Measurements from ENCODE around the gene MRPL51. TPM values are rescaled to one million over a fixed set of nuclear protein-coding genes. Genes with fewer than 3 reads are reported as not detected.

MRPL51 gene
- total RNA-seq, 1 donor from 2014 or later: 213 TPM

DNA sequence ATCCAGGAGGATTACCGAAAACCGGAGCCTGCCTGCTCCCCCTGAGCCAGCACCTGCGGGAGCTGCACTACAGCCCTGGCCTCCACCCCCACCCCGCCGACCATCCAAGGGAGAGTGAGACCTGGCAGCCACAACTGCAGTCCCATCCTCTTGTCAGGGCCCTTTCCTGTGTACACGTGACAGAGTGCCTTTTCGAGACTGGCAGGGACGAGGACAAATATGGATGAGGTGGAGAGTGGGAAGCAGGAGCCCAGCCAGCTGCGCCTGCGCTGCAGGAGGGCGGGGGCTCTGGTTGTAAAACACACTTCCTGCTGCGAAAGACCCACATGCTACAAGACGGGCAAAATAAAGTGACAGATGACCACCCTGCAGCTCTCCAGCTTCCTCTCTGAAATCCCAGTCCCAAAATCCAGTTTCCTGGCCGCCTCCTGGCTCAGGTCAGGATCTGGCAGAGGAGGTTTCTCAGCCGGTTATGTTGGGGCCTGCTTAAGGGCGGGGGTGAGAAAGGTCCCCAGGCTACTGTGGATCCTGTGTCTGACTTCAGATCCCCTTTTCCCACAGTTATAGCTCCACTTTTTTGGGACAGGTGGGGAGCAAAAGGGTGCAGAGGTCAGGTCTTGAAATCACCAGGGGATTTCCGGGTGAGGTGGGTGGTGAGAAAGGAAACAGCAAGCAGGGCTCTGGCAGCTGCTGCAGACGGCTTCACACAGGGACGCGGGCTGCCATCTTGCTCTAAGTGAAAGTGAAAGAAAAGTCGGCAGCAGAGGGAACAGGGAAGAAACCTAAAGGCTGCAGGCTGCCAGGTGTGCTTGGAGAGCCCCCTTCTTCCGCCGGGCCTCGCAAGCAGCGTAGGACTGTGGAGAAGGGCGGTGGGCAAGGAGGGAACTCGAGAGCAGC is 41.5 kb downstream of the MRPL51 start, which contains the start of gene TAPBPL:
TAPBPL (plus strand) TSS at position 695 of the 897 bp plus-strand sequence. CDS start 207 bp downstream, outside the sequence.
- peaks cover 12% of the 10 kb centered on the region for H3K36me3 Mint-ChIP-seq
- H3K27me3 Mint-ChIP-seq: no peaks in the 10 kb centered on the region
- peak within 1 kb of the TSS; percentile 90 for H3K4me3 Mint-ChIP-seq
- DNase-seq (ENCODE audit: extremely low spot score, unreplicated experiment): no peak
- H3K9me3 Mint-ChIP-seq: no peaks in the 10 kb centered on the region
- H3K4me1 Mint-ChIP-seq (ENCODE audit: unreplicated experiment): peaks cover 25% of the 10 kb centered on the region
- TF ChIP-seq CTCF (conservative IDR thresholded peaks at IDR 0.05): no peak
- peak within 1 kb of the TSS; percentile 93 for H3K27ac Mint-ChIP-seq

- no peak for DNase-seq (ENCODE audit: extremely low spot score, unreplicated experiment)
- no peak for TF ChIP-seq CTCF (conservative IDR thresholded peaks at IDR 0.05)
- no peaks in the 10 kb centered on the region for H3K9me3 Mint-ChIP-seq
- peak overlapping the region; percentile 90 for H3K4me3 Mint-ChIP-seq
- peaks cover 25% of the 10 kb centered on the region for H3K4me1 Mint-ChIP-seq (ENCODE audit: unreplicated experiment)
- no peaks in the 10 kb centered on the region for H3K27me3 Mint-ChIP-seq
- H3K36me3 Mint-ChIP-seq: peaks cover 12% of the 10 kb centered on the region
- H3K27ac Mint-ChIP-seq: peak overlapping the region; percentile 93
These were observed 42.2 kb downstream of the MRPL51 start for GRCh38 chr12:6450869-6451347.

DNA sequence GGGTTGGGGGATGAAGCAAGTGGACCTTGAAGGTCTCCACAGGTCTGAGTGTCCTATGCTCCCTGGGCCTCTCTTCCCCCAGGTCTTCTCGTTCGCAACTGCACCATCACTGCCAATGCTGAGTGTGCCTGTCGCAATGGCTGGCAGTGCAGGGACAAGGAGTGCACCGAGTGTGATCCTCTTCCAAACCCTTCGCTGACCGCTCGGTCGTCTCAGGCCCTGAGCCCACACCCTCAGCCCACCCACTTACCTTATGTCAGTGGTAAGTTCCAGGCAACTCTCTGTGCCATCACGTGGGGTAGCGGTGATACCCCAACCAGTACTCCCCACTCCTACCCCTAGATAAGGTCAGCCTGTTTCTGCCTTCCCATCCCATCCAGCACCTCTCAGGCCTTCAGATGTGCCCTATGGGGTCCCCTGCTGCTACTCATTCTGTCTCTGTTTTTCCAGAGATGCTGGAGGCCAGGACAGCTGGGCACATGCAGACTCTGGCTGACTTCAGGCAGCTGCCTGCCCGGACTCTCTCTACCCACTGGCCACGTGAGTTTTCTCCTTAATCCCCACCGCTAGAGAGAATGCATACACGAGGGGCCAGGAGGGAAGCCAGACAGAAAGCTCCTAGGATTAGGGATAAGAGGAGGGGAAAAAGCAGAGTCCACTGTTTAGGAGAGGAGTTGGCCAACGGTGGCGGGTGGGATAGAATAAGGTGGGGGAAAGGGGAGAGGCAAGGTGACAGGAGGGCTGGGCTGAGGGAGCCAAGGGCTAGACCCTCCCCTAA is 42.8 kb downstream of the MRPL51 start:
- no peaks in the 10 kb centered on the region for H3K27me3 Mint-ChIP-seq
- no peak for DNase-seq (ENCODE audit: extremely low spot score, unreplicated experiment)

GRCh38 chr12:6444704-6445688 is 48.1 kb downstream of the MRPL51 start, which contains the start of gene CD27:
Gene CD27 (plus strand): TSS chr12:6444955. CDS start chr12:6445096, 141 bp downstream.
- TF ChIP-seq CTCF (conservative IDR thresholded peaks at IDR 0.05): no peak
- H3K27me3 Mint-ChIP-seq: no peaks in the 10 kb centered on the region
- DNase-seq (ENCODE audit: extremely low spot score, unreplicated experiment): no peak
- no peaks in the 10 kb centered on the region for H3K4me1 Mint-ChIP-seq (ENCODE audit: unreplicated experiment)
- H3K36me3 Mint-ChIP-seq: peaks cover 6% of the 10 kb centered on the region
- H3K9me3 Mint-ChIP-seq: no peaks in the 10 kb centered on the region
- no peak within 1 kb of the TSS for H3K27ac Mint-ChIP-seq
- no peak within 1 kb of the TSS for H3K4me3 Mint-ChIP-seq

More for the DNA sequence above, 42.8 kb downstream of the MRPL51 start:
- Mint-ChIP-seq H3K4me3 (peak overlapping the region; percentile 90), H3K27ac (peak overlapping the region; percentile 93), H3K9me3 (no peaks in the 10 kb centered on the region), H3K4me1 (ENCODE audit: unreplicated experiment) (peaks cover 25% of the 10 kb centered on the region), H3K36me3 (peaks cover 12% of the 10 kb centered on the region)
- no peak for TF ChIP-seq CTCF (conservative IDR thresholded peaks at IDR 0.05)
